Measurements from ENCODE around the gene SH3BP5L.

The SH3BP5L gene

DNA sequence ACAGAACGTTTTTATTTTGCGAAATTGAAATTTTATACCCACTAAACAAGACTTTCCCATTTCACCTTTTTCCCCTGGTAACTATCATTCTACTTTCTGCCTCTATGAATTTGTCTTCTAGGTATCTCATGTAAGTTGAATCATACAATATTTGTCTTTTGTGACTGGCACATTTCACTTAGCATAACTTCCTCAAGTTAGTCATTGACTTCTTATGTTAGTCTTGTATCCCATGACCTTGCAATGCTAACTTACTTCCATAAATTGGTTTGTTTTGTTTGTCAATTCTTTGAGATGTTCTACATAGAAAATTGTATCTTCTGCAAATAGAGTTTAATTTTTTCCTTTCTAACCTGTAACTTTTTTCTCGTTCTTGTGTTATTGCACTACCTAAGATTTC, 26.9 kb downstream of the SH3BP5L start:
- no peak for TF ChIP-seq FOXP2 (optimal IDR thresholded peaks at IDR 0.05; ENCODE audit: borderline replicate concordance, extremely low read depth, extremely low read length, insufficient read depth)
- no peak for TF ChIP-seq SIN3A (IDR thresholded peaks at IDR 0.05; ENCODE audit: borderline replicate concordance, insufficient read depth, low read length)
- TF ChIP-seq, protein P1, sequence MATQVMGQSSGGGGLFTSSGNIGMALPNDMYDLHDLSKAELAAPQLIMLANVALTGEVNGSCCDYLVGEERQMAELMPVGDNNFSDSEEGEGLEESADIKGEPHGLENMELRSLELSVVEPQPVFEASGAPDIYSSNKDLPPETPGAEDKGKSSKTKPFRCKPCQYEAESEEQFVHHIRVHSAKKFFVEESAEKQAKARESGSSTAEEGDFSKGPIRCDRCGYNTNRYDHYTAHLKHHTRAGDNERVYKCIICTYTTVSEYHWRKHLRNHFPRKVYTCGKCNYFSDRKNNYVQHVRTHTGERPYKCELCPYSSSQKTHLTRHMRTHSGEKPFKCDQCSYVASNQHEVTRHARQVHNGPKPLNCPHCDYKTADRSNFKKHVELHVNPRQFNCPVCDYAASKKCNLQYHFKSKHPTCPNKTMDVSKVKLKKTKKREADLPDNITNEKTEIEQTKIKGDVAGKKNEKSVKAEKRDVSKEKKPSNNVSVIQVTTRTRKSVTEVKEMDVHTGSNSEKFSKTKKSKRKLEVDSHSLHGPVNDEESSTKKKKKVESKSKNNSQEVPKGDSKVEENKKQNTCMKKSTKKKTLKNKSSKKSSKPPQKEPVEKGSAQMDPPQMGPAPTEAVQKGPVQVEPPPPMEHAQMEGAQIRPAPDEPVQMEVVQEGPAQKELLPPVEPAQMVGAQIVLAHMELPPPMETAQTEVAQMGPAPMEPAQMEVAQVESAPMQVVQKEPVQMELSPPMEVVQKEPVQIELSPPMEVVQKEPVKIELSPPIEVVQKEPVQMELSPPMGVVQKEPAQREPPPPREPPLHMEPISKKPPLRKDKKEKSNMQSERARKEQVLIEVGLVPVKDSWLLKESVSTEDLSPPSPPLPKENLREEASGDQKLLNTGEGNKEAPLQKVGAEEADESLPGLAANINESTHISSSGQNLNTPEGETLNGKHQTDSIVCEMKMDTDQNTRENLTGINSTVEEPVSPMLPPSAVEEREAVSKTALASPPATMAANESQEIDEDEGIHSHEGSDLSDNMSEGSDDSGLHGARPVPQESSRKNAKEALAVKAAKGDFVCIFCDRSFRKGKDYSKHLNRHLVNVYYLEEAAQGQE (IDR thresholded peaks at IDR 0.05; ENCODE audit: insufficient read depth in 1 of 2, low read depth in 2 of 2, low read length in 2 of 2) = no peak
- no peak for TF ChIP-seq POLR2AphosphoS5 (IDR thresholded peaks at IDR 0.05; ENCODE audit: low read depth, low read length)
- TF ChIP-seq TAF1 (IDR thresholded peaks at IDR 0.05; ENCODE audit: borderline replicate concordance, insufficient read depth, low read length) = no peak

DNA sequence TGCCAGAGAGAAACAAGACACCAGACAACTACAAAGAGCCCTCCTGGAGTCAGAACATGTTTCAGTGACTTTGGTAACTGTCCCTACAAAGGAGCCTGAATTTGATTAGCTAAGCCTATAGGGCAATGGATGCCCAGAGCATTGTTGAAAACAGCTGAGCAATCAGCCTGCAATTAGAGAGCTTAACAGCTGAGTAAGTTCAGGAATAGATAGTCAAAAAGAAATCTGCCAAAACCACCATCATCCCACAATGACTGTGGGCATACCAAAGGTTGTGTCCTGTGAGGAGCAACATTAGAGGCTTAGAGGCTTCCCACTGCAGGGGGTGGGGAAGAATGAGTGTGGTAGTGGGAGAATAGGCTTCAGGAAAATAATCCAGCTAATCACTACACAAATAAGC, 32.1 kb downstream of the SH3BP5L start:
- TF ChIP-seq SIN3A (IDR thresholded peaks at IDR 0.05; ENCODE audit: borderline replicate concordance, insufficient read depth, low read length) (no peak), FOXP2 (optimal IDR thresholded peaks at IDR 0.05; ENCODE audit: borderline replicate concordance, extremely low read depth, extremely low read length, insufficient read depth) (no peak), POLR2AphosphoS5 (IDR thresholded peaks at IDR 0.05; ENCODE audit: low read depth, low read length) (no peak), TAF1 (IDR thresholded peaks at IDR 0.05; ENCODE audit: borderline replicate concordance, insufficient read depth, low read length) (no peak)
- TF ChIP-seq, protein P1 (IDR thresholded peaks at IDR 0.05; ENCODE audit: insufficient read depth in 1 of 2, low read depth in 2 of 2, low read length in 2 of 2) = no peak

DNA sequence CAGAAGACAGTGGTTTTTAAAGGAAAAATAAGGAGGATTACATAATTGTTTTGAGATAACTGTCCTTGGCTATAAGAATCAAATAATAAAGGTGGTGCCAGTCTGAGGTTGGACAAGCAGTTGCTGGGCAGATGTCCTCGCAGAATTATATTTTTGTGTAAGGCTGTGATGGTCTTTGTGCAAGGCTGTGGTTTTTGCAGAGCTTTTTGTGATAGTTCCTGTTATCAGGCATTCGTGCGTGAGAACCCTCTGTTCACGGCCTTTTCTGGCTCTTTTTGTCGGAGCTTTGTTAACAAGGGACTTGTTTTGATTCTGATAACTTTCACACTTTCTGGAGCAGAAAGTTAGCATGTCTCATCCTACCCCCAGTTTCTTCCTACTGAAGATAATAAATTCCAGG, 33.4 kb downstream of the SH3BP5L start:
- TF ChIP-seq FOXP2 (optimal IDR thresholded peaks at IDR 0.05; ENCODE audit: borderline replicate concordance, extremely low read depth, extremely low read length, insufficient read depth) = no peak
- TF ChIP-seq POLR2AphosphoS5 (IDR thresholded peaks at IDR 0.05; ENCODE audit: low read depth, low read length) = no peak
- TF ChIP-seq SIN3A (IDR thresholded peaks at IDR 0.05; ENCODE audit: borderline replicate concordance, insufficient read depth, low read length) = no peak
- TF ChIP-seq TAF1 (IDR thresholded peaks at IDR 0.05; ENCODE audit: borderline replicate concordance, insufficient read depth, low read length) = no peak
- TF ChIP-seq, protein P1 (IDR thresholded peaks at IDR 0.05; ENCODE audit: insufficient read depth in 1 of 2, low read depth in 2 of 2, low read length in 2 of 2) = no peak

DNA sequence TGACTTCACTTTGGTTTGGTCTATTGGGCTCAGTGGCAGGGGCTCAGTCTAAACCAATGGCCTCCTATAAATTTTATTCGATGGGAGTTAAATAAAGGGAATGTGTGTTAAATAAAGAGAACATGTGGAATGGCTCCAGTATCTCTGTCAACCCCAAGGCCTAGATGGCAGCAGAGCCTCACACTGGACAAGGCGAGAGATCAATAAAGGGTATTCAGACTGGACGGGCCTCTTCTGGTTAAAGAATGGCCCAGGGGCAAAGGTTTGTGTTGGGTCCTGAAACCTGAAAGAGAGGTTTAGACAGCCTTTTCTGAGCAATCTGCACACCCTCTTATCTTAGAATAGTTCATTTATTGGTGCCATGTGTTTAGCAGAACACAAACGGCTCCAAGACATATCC, 34.7 kb downstream of the SH3BP5L start:
- TF ChIP-seq TAF1 (IDR thresholded peaks at IDR 0.05; ENCODE audit: borderline replicate concordance, insufficient read depth, low read length) (no peak), FOXP2 (optimal IDR thresholded peaks at IDR 0.05; ENCODE audit: borderline replicate concordance, extremely low read depth, extremely low read length, insufficient read depth) (no peak), POLR2AphosphoS5 (IDR thresholded peaks at IDR 0.05; ENCODE audit: low read depth, low read length) (no peak), SIN3A (IDR thresholded peaks at IDR 0.05; ENCODE audit: borderline replicate concordance, insufficient read depth, low read length) (no peak)
- TF ChIP-seq, protein P1 (IDR thresholded peaks at IDR 0.05; ENCODE audit: insufficient read depth in 1 of 2, low read depth in 2 of 2, low read length in 2 of 2) = no peak

DNA sequence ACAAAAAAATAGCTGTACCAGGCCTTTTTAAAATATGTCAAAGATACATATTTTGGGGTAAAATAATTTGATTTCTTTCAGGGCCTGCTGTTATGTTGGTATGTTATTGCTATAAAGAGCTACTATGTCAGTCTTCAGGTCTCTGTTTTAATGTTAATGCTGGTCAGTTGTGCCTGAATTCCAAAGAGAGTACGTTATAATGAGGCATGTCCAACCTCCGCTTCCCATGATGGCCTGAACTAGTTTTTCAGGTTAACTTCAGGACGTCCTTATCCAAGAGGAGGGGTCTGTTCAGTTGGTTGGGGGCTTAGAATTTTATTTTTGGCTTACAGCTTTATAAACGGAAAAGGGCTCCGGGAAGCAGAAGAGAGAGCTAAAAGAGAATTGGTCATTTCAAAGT, 35.3 kb downstream of the SH3BP5L start:
- TF ChIP-seq SIN3A (IDR thresholded peaks at IDR 0.05; ENCODE audit: borderline replicate concordance, insufficient read depth, low read length) = no peak
- TF ChIP-seq POLR2AphosphoS5 (IDR thresholded peaks at IDR 0.05; ENCODE audit: low read depth, low read length) = no peak
- TF ChIP-seq, protein P1 (IDR thresholded peaks at IDR 0.05; ENCODE audit: insufficient read depth in 1 of 2, low read depth in 2 of 2, low read length in 2 of 2) = no peak
